ENCODE data around the gene ARHGAP32. TPM values are rescaled to one million over a fixed set of nuclear protein-coding genes. Genes with fewer than 3 reads are reported as not detected.

The ARHGAP32 gene
- total RNA-seq, 1 experiment from 2014 or later = 7.9 TPM

- Histone ChIP-seq H3K4me3 (no peak overlapping the region), H3K4me1 (no peaks in the 10 kb centered on the region), H3K27ac (no peak overlapping the region)
These were observed 209.1 kb downstream of the ARHGAP32 start for GRCh38 chr11:128983023-128983422.

GRCh38 chr11:128981254-128981653 lies 210.9 kb downstream of the ARHGAP32 start:
- H3K9me3 ChIP-seq (replicated peaks) = no peaks in the 10 kb centered on the region

More at GRCh38 chr11:128983023-128983422, 209.1 kb downstream of the ARHGAP32 start:
- DNase-seq = no peak
- Histone ChIP-seq H3K9me3 (replicated peaks) (no peaks in the 10 kb centered on the region), H3K36me3 (no peaks in the 10 kb centered on the region), H3K27me3 (no peaks in the 10 kb centered on the region)

GRCh38 chr11:128970598-128971190 lies 221.4 kb downstream of the ARHGAP32 start:
- H3K4me3 ChIP-seq = no peak overlapping the region
- no peak overlapping the region for H3K27ac ChIP-seq
- H3K36me3 ChIP-seq = no peaks in the 10 kb centered on the region
- no peaks in the 10 kb centered on the region for H3K4me1 ChIP-seq
- no peak for DNase-seq
- no peaks in the 10 kb centered on the region for H3K9me3 ChIP-seq (replicated peaks)
- no peaks in the 10 kb centered on the region for H3K27me3 ChIP-seq

More at GRCh38 chr11:128981254-128981653, 210.9 kb downstream of the ARHGAP32 start:
- Histone ChIP-seq H3K27ac (no peak overlapping the region), H3K4me3 (no peak overlapping the region), H3K4me1 (no peaks in the 10 kb centered on the region), H3K36me3 (no peaks in the 10 kb centered on the region), H3K27me3 (no peaks in the 10 kb centered on the region)
- DNase-seq = no peak

GRCh38 chr11:128968916-128969315 lies 223.2 kb downstream of the ARHGAP32 start:
- no peaks in the 10 kb centered on the region for H3K36me3 ChIP-seq
- H3K27ac ChIP-seq = no peak overlapping the region
- no peaks in the 10 kb centered on the region for H3K4me1 ChIP-seq
- no peak overlapping the region for H3K4me3 ChIP-seq
- no peaks in the 10 kb centered on the region for H3K9me3 ChIP-seq (replicated peaks)
- no peak for DNase-seq
- no peaks in the 10 kb centered on the region for H3K27me3 ChIP-seq

GRCh38 chr11:128967578-128967977 lies 224.5 kb downstream of the ARHGAP32 start:
- no peak for DNase-seq
- Histone ChIP-seq H3K36me3 (no peaks in the 10 kb centered on the region), H3K9me3 (replicated peaks) (no peaks in the 10 kb centered on the region), H3K4me1 (no peaks in the 10 kb centered on the region), H3K27ac (no peak overlapping the region), H3K27me3 (no peaks in the 10 kb centered on the region), H3K4me3 (no peak overlapping the region)

- no peak overlapping the region for H3K27ac ChIP-seq
- no peaks in the 10 kb centered on the region for H3K27me3 ChIP-seq
- no peak for DNase-seq
- no peak overlapping the region for H3K4me3 ChIP-seq
- H3K36me3 ChIP-seq = no peaks in the 10 kb centered on the region
- H3K4me1 ChIP-seq = no peaks in the 10 kb centered on the region
- H3K9me3 ChIP-seq (replicated peaks) = no peaks in the 10 kb centered on the region
These were observed 226.6 kb downstream of the ARHGAP32 start for GRCh38 chr11:128965485-128965884.

- no peak for DNase-seq
- no peaks in the 10 kb centered on the region for H3K27me3 ChIP-seq
- H3K4me1 ChIP-seq = no peaks in the 10 kb centered on the region
- H3K36me3 ChIP-seq = no peaks in the 10 kb centered on the region
- H3K27ac ChIP-seq = no peak overlapping the region
- H3K4me3 ChIP-seq = no peak overlapping the region
- H3K9me3 ChIP-seq (replicated peaks) = no peaks in the 10 kb centered on the region
These were observed 227.6 kb downstream of the ARHGAP32 start for GRCh38 chr11:128964463-128964930.

GRCh38 chr11:128963744-128964325 lies 228.3 kb downstream of the ARHGAP32 start:
- H3K9me3 ChIP-seq (replicated peaks) = no peaks in the 10 kb centered on the region
- no peak for DNase-seq

GRCh38 chr11:128962896-128963295 lies 229.2 kb downstream of the ARHGAP32 start:
- no peaks in the 10 kb centered on the region for H3K27me3 ChIP-seq
- no peak overlapping the region for H3K27ac ChIP-seq
- no peaks in the 10 kb centered on the region for H3K4me1 ChIP-seq
- H3K36me3 ChIP-seq = no peaks in the 10 kb centered on the region
- DNase-seq = no peak
- no peaks in the 10 kb centered on the region for H3K9me3 ChIP-seq (replicated peaks)
- no peak overlapping the region for H3K4me3 ChIP-seq

More at GRCh38 chr11:128963744-128964325, 228.3 kb downstream of the ARHGAP32 start:
- H3K4me1 ChIP-seq = no peaks in the 10 kb centered on the region
- no peak overlapping the region for H3K27ac ChIP-seq
- no peaks in the 10 kb centered on the region for H3K27me3 ChIP-seq
- H3K4me3 ChIP-seq = no peak overlapping the region
- no peaks in the 10 kb centered on the region for H3K36me3 ChIP-seq

GRCh38 chr11:128961645-128962044 lies 230.5 kb downstream of the ARHGAP32 start:
- no peak for DNase-seq
- Histone ChIP-seq H3K4me1 (no peaks in the 10 kb centered on the region), H3K27ac (no peak overlapping the region), H3K36me3 (no peaks in the 10 kb centered on the region), H3K27me3 (no peaks in the 10 kb centered on the region), H3K4me3 (no peak overlapping the region), H3K9me3 (replicated peaks) (no peaks in the 10 kb centered on the region)

- H3K36me3 ChIP-seq = no peaks in the 10 kb centered on the region
- H3K27me3 ChIP-seq = no peaks in the 10 kb centered on the region
- DNase-seq = no peak
- no peak overlapping the region for H3K27ac ChIP-seq
- H3K4me1 ChIP-seq = no peaks in the 10 kb centered on the region
- H3K4me3 ChIP-seq = no peak overlapping the region
- no peaks in the 10 kb centered on the region for H3K9me3 ChIP-seq (replicated peaks)
These were observed 235.0 kb downstream of the ARHGAP32 start for GRCh38 chr11:128957202-128957482.

GRCh38 chr11:128956401-128957201 lies 235.5 kb downstream of the ARHGAP32 start:
- Histone ChIP-seq H3K4me3 (no peak overlapping the region), H3K27ac (no peak overlapping the region), H3K9me3 (replicated peaks) (no peaks in the 10 kb centered on the region), H3K36me3 (no peaks in the 10 kb centered on the region), H3K27me3 (no peaks in the 10 kb centered on the region), H3K4me1 (no peaks in the 10 kb centered on the region)
- DNase-seq = peak; percentile 24 to 82

- no peaks in the 10 kb centered on the region for H3K36me3 ChIP-seq
- no peak overlapping the region for H3K27ac ChIP-seq
- DNase-seq = no peak
- no peaks in the 10 kb centered on the region for H3K4me1 ChIP-seq
- no peaks in the 10 kb centered on the region for H3K27me3 ChIP-seq
- H3K9me3 ChIP-seq (replicated peaks) = no peaks in the 10 kb centered on the region
- no peak overlapping the region for H3K4me3 ChIP-seq
These were observed 236.5 kb downstream of the ARHGAP32 start for GRCh38 chr11:128955636-128956035.

- no peak overlapping the region for H3K4me3 ChIP-seq
- H3K9me3 ChIP-seq (replicated peaks) = no peaks in the 10 kb centered on the region
- H3K27me3 ChIP-seq = no peaks in the 10 kb centered on the region
- no peak overlapping the region for H3K27ac ChIP-seq
- no peaks in the 10 kb centered on the region for H3K4me1 ChIP-seq
- DNase-seq = no peak
- H3K36me3 ChIP-seq = no peaks in the 10 kb centered on the region
These were observed 239.0 kb downstream of the ARHGAP32 start for GRCh38 chr11:128953151-128953550.

GRCh38 chr11:128949791-128950454 lies 242.2 kb downstream of the ARHGAP32 start:
- H3K9me3 ChIP-seq (replicated peaks) = no peaks in the 10 kb centered on the region
- H3K4me3 ChIP-seq = no peak overlapping the region
- no peak overlapping the region for H3K27ac ChIP-seq
- no peak for DNase-seq
- no peaks in the 10 kb centered on the region for H3K4me1 ChIP-seq
- no peaks in the 10 kb centered on the region for H3K36me3 ChIP-seq
- H3K27me3 ChIP-seq = no peaks in the 10 kb centered on the region

All from SJCRH30 (cell line).